Measurements from ENCODE around the gene GCM1.
A peak's percentile ranks its signal among the peaks of the same experiment; 100 is the strongest.
"Not testable (repeated sequence)": the region's sequence is repeated elsewhere in the genome, so short reads cannot be mapped to it uniquely, and the experiment has no call there.

The GCM1 gene

DNA sequence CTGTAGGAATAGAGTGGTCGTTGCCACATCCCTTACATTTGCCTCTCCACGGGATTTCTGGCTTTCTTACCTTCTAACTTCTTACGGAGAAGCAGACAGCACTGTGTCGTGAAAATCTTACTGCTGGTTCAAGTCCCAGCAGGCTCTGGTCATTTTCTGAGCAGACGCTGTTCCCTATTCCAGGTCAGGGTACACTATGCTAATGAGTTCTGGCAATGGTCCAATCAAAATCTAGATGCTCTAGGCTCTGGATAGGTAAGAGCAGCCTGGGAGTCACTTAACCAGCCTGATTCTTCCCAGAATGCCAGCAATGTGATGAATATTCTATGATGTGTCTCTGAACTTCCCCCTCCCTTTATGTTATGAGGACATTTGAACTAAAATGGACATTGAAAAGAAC, at the start of gene GCM1:
Gene GCM1 (minus strand): TSS at position 158 of the 400 bp plus-strand sequence. CDS start 3,209 bp downstream, outside the sequence.
- DNase-seq: no peak

DNA sequence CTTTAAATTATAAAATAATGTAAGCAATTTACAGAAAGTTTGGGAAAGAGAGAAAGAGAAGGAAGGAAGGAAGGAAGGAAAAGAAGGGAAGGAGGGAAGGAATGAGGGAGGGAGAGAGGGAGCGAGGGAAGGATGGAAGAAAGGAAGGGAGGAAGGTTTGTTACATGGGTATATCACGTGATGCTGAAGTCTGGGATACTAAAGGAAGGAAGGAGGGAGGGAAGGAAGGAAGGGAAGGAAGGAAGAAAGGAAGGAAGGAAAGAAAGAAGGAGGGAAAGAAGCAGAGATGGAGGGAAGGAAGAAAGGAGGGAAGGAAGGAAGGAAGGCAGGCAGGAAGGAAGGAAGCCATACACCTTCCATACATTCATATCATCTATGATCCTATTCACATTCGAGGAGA, 48.9 kb upstream of the GCM1 start:
- DNase-seq: no peak

GRCh38 chr6:53195048-53195447, 46.4 kb upstream of the GCM1 start:
- DNase-seq: no peak

DNA sequence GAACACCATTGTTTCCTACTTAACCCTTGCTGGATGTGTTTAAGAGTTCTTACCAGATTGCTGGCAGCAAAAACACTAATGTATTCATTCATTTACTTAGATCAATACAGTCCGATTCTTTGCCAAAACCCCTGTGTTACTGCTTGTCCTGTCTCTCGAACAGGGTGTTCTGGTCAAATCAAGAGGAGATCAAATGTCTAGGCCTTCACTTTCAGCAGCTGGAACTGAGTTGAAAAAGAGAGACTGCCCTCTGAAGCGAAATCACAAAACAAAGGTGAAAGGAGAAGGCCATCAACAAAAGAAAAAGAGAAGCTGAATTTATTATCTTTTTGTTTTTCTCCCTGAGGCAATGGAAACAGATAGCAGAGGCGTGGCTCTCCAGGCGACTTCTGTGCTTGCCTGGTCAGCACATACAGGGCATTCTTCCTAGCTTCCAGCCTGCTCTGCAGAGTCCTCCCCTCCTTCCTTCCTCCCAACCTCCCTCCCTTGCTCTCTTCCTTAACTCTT, 44.1 kb upstream of the GCM1 start:
- DNase-seq: no peak

GRCh38 chr6:53189554-53189953, 40.9 kb upstream of the GCM1 start:
- no peak for DNase-seq

- DNase-seq: no peak
Measured at GRCh38 chr6:53188833-53189232, 40.2 kb upstream of the GCM1 start.

- no peak for DNase-seq
Measured at GRCh38 chr6:53180678-53181077, 32.0 kb upstream of the GCM1 start.

DNA sequence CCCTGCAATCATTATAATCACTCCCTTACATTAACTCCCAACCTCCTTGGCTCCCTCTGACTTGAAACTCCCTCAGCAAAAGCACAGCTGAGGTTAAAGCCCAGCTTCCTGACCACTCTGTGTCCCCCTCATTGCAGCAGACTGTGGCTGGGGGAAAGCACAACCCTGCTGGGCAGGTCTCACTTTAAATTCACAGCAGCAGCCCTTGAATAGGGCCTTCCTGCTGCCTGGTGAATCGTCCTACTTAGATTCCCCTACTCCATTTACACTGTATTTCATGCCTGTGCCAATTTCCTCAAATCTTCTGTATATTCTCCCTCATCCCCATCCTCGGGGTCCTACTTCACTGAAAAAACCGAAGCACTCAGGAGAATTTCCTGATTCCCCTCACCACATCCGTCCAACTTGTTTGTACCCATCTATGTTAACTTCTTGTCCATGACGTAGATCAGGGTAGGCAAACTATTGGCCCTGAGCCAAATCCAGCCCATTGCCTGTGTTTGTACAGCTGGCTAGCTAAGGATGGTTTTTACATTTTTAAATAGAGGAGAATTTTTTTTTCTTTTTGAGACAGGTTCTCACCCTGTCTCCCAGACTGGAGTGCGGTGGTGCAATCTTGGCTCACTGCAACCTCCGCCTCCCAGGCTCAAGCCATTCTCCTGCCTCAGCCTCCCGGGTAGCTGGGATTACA, 31.5 kb upstream of the GCM1 start:
- DNase-seq: peak; percentile 2

GRCh38 chr6:53178837-53179432, 30.3 kb upstream of the GCM1 start:
- DNase-seq: no peak

- DNase-seq: no peak
Measured at GRCh38 chr6:53175027-53175426, 26.4 kb upstream of the GCM1 start.

- DNase-seq: no peak
Measured at GRCh38 chr6:53172468-53172803, 23.8 kb upstream of the GCM1 start.

GRCh38 chr6:53171605-53172467, 23.2 kb upstream of the GCM1 start:
- DNase-seq: peak; percentile 35

GRCh38 chr6:53168516-53169267, 20.1 kb upstream of the GCM1 start:
- no peak for DNase-seq

DNA sequence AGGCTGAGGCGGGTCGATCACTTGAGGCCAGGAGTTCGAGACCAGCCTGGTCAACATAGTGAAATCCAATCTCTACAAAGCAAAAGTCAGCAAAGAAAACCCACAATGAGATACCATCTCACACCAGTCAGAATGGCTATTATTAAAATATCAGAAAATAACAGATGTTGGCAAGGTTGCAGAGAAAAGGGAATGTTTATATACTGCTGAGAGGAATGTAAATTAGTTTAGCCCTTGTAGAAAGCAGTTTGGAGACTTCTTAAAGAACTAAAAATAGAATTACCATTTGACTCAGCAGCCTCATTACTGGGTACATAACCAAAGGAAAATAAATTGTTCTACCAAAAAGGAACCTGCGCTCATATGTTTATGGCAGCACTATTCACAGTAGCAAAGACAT, 16.7 kb upstream of the GCM1 start:
- no peak for DNase-seq

DNA sequence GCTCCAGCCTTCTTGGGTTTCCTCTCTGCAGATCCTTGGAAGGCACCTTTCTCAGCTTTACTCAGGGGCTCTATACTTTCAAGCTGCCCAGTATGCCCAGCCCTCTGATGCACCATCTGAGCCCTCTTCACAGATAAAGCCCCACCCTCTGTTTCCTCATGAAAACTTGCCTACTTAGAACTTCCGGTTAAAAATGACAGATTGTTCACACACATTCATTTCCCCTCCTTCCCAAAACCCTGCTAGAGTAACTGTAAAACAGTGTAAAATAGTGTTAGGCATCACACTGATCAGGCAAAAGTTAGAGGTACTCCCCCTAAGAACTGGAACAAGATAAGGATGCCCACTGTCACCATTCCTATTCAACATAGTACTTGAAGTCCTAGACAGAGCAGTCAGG, 14.0 kb upstream of the GCM1 start:
- no peak for DNase-seq

GRCh38 chr6:53161481-53162009, 12.9 kb upstream of the GCM1 start:
- DNase-seq: no peak

GRCh38 chr6:53159558-53159957, 10.9 kb upstream of the GCM1 start:
- DNase-seq: no peak

GRCh38 chr6:53158076-53158475, 9.4 kb upstream of the GCM1 start:
- not testable (repeated sequence) for DNase-seq

DNA sequence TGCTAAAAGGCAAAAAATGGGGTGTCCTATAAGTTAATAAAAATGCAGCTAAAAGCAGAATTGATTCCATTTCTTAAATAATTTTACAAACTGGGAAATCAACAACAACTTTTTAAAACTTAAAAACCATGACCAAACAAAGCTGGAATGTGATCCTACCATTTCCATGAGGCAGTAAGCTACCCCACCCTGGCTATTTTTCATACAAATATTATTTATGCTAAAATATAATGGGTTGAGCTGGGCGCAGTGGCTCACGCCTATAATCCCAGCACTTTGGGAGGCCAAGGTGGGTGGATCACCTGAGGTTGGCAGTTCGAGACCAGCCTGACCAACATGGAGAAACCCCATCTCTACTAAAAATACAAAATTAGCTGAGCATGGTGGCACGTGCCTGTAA, 6.6 kb upstream of the GCM1 start:
- DNase-seq: not testable (repeated sequence)

DNA sequence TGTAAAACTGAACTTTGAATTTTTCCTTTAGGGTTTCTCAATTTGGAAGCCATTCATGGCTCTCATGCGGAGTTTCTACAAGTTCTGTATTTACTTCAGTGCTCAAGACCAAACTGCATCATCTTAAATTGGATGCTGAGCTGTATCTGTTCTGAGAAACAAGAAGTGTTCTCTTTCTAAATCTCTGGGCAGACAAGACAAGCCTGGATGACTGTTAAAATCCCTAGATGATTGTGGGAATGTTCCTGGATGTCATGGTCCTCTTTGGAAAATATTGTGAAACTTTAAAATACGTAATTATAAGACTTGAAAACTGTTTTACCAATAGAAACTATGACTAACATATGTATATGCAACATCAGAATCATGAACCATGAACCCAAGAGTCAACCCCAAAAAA, 6.2 kb upstream of the GCM1 start:
- DNase-seq: no peak

GRCh38 chr6:53154071-53154470, 5.4 kb upstream of the GCM1 start:
- no peak for DNase-seq

GRCh38 chr6:53152576-53152975, 3.9 kb upstream of the GCM1 start:
- DNase-seq: no peak

DNA sequence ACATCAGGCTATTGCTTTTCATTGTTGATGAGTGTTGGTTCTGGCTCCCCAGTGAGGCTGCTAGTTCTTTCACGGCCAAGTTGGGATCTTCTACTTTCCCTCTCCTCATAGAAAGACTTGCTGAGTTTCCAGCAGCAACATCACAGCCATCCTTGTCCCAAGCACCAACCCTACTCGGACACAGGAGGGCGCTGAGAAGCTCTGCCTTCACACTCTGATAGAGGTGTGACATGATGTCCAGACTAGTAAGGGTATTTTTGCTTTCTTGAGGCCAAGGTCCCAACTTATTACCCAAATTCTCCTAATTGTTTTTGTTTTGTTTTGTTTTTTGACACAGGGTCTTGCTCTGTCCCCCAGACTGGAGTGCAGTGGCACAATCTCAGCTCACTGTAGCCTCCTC, 3.0 kb upstream of the GCM1 start:
- DNase-seq: no peak

Measured in NCI-H2171 (cell line).